DOHH2 (cell line): Measurements from ENCODE around the gene MTHFD2L.

ENCODE experiments used
- CTCF ChIP-seq: fragments of 200-600 bp; sonication (generic); IDR thresholded peaks from one replicate; pipeline ENCODE4 v1.5.1; 2014; ENCODE audit warnings: antibody characterized with exemption, mild to moderate bottlenecking, low read depth, low read length; ENCODE audit not compliant: poor library complexity, severe bottlenecking
- EZH2phosphoT487 ChIP-seq: fragments of 200-600 bp; sonication (generic); IDR thresholded peaks from 2 replicates; pipeline ENCODE4 v1.6.1; 2017; ENCODE audit warnings: borderline replicate concordance, mild to moderate bottlenecking, antibody characterized with exemption, low read length, moderate library complexity, mixed read lengths

DNA sequence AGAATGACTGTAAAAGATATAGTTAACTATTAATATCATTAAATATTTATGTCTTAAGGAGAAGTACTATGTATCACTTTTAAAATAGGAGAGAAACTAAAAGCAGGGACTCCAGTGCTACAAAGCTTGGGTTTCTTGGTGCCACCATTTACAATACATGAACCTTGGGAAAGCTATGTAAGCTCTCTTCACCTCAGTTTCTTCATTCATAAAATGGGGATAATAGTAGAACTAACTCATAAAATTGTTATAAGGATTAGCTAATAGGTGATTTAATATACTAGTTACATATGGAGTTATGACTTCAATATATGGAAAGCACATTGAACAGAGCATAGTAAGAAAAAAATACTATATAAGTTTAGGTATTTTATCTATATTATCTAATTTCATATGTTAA lies 174.0 kb downstream of the MTHFD2L start:
- TF ChIP-seq CTCF (no peak), EZH2phosphoT487 (no peak)
